Neural cell (in vitro differentiated cells): Measurements from ENCODE around the gene KIF5C. TPM values are rescaled to one million over a fixed set of nuclear protein-coding genes. Genes with fewer than 3 reads are reported as not detected.

Experiments
- H2AFZ ChIP-seq: fragments of 200-600, 300-800 bp; sonication (generic), shearing (Covaris generic); 2 replicates; pipeline ENCODE4 v1.6.0; 2014; ENCODE audit warnings: low read depth, mild to moderate bottlenecking, antibody characterized with exemption, low read length, moderate library complexity
- H3F3A ChIP-seq: fragments of 200-600 bp; shearing (Covaris generic); 2 replicates; pipeline ENCODE4 v1.6.1; 2016; ENCODE audit warnings: mild to moderate bottlenecking, moderate library complexity, mixed read lengths, antibody characterized with exemption, low read length; ENCODE audit not compliant: insufficient read depth, poor library complexity, severe bottlenecking
- H3K27ac ChIP-seq: fragments of 200-600, 300-800 bp; sonication (generic), shearing (Covaris generic); 2 replicates; pipeline ENCODE4 v1.5.1; 2014; ENCODE audit warnings: mild to moderate bottlenecking, low read length, moderate library complexity
- H3K27me3 ChIP-seq: fragments of 300-800, 200-600 bp; sonication (generic), shearing (Covaris generic); 2 replicates; pipeline ENCODE4 v1.6.0; 2014; ENCODE audit warnings: mild to moderate bottlenecking, low read depth, low read length, moderate library complexity; ENCODE audit not compliant: insufficient read depth
- H3K36me3 ChIP-seq: fragments of 300-800, 200-600 bp; sonication (generic), shearing (Covaris generic); 2 replicates; pipeline ENCODE4 v1.5.1; 2014; ENCODE audit warnings: mild to moderate bottlenecking, antibody characterized with exemption, low read length, moderate library complexity; ENCODE audit not compliant: insufficient read depth
- H3K4me2 ChIP-seq: fragments of 300-800, 200-600 bp; sonication (generic), shearing (Covaris generic); 2 replicates; pipeline ENCODE4 v1.6.0; 2014; ENCODE audit warnings: mild to moderate bottlenecking, low read length
- H3K4me3 ChIP-seq: fragments of 300-800, 200-600 bp; sonication (generic), shearing (Covaris generic); 2 replicates; pipeline ENCODE4 v1.5.1; 2014; ENCODE audit warnings: mild to moderate bottlenecking, low read length, moderate library complexity
- H3K79me2 ChIP-seq: fragments of 200-600 bp; shearing (Covaris generic); replicated peaks from 2 replicates; pipeline ENCODE4 v1.6.0; 2014; ENCODE audit warnings: mild to moderate bottlenecking, low read length, moderate library complexity; ENCODE audit not compliant: insufficient read depth
- H3K9ac ChIP-seq: fragments of 300-800, 200-600 bp; sonication (generic), shearing (Covaris generic); 2 replicates; pipeline ENCODE4 v1.6.1; 2016; ENCODE audit warnings: mild to moderate bottlenecking, low read length, mixed read lengths
- H3K9me2 ChIP-seq: fragments of 200-600 bp; shearing (Covaris generic); 2 replicates; pipeline ENCODE4 v1.6.1; 2016; ENCODE audit warnings: mild to moderate bottlenecking, low read length, mixed read lengths; ENCODE audit not compliant: insufficient read depth
- H3K9me3 ChIP-seq: fragments of 200-600, 300-800 bp; sonication (generic), shearing (Covaris generic); 2 replicates; pipeline ENCODE4 v1.6.1; 2016; ENCODE audit warnings: mild to moderate bottlenecking, mixed run types, low read length, moderate library complexity, mixed read lengths
- H4K20me1 ChIP-seq: fragments of 200-600 bp; shearing (Covaris generic); 2 replicates; pipeline ENCODE4 v1.6.1; 2016; ENCODE audit warnings: mild to moderate bottlenecking, mixed run types; ENCODE audit not compliant: insufficient read depth
- EP300 ChIP-seq: fragments of 450-650 bp; conservative IDR thresholded peaks from 2 replicates; pipeline ENCODE4 v1.6.1; 2014; ENCODE audit warnings: antibody characterized with exemption, mild to moderate bottlenecking, moderate library complexity; ENCODE audit not compliant: poor library complexity, severe bottlenecking
- EZH2 ChIP-seq: fragments of 200-600, 300-800 bp; shearing (Covaris generic), sonication (generic); IDR thresholded peaks from 2 replicates; pipeline ENCODE4 v1.6.1; 2014; ENCODE audit warnings: antibody characterized with exemption, low read length, borderline replicate concordance, mild to moderate bottlenecking; ENCODE audit not compliant: insufficient read depth, poor library complexity, severe bottlenecking
- MXI1 ChIP-seq: fragments of 450-650 bp; conservative IDR thresholded peaks from 2 replicates; pipeline ENCODE4 v1.6.1; 2014; ENCODE audit warnings: antibody characterized with exemption, mild to moderate bottlenecking; ENCODE audit not compliant: poor library complexity, severe bottlenecking
- POLR2AphosphoS5 ChIP-seq: IDR thresholded peaks from 2 replicates; pipeline ENCODE4 v1.6.1; 2012
- RAD21 ChIP-seq: fragments of 450-650 bp; conservative IDR thresholded peaks from 2 replicates; pipeline ENCODE4 v1.6.1; 2014; ENCODE audit warnings: antibody characterized with exemption, mild to moderate bottlenecking, moderate library complexity
- SMC3 ChIP-seq: fragments of 450-650 bp; conservative IDR thresholded peaks from 2 replicates; pipeline ENCODE4 v1.6.1; 2014; ENCODE audit warnings: antibody characterized with exemption, mild to moderate bottlenecking, moderate library complexity; ENCODE audit not compliant: poor library complexity
- TAF1 ChIP-seq: IDR thresholded peaks from 2 replicates; pipeline ENCODE4 v1.6.1; 2012; ENCODE audit warnings: low read depth
- polyA plus RNA-seq: library from polyadenylated mRNA; depleted of rRNA; stranded (reverse); fragments of >200 nt; gene quantifications from 2 replicates; pipeline ENCODE4 v1.2.3, GENCODE V29; 2014
- TF ChIP-seq, protein P1 (sequence below): fragments of 450-650 bp; IDR thresholded peaks from 2 replicates; pipeline ENCODE4 v1.5.1; 2014; ENCODE audit warnings: antibody characterized with exemption, mild to moderate bottlenecking, moderate library complexity; ENCODE audit not compliant: poor library complexity, severe bottlenecking
- TF ChIP-seq, protein P2 (sequence below): IDR thresholded peaks from 2 replicates; pipeline ENCODE4 v1.6.1; 2012; ENCODE audit warnings: borderline replicate concordance

The KIF5C gene
- polyA plus RNA-seq, 1 donor from 2014 or later = 527 TPM

DNA sequence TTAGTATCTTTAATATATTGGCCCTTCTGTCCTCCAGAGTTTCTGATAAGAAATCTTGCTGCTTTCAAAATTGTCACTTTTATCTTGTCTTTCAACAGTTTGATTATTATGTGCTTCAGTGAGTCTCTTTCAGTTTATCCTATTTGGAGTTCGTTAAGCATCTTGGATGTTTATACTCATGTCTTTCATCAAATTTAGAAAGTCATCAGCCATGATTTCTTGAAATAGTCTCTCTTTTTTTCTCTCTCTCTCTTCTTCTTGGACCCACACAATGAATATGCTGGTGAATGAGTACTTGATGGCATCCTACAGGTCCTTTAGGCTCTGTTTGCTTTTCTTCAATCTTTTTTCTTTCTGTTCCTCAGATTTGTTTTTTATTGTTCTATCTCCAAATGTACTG, 26.9 kb upstream of the KIF5C start:
- TF ChIP-seq, protein P1, sequence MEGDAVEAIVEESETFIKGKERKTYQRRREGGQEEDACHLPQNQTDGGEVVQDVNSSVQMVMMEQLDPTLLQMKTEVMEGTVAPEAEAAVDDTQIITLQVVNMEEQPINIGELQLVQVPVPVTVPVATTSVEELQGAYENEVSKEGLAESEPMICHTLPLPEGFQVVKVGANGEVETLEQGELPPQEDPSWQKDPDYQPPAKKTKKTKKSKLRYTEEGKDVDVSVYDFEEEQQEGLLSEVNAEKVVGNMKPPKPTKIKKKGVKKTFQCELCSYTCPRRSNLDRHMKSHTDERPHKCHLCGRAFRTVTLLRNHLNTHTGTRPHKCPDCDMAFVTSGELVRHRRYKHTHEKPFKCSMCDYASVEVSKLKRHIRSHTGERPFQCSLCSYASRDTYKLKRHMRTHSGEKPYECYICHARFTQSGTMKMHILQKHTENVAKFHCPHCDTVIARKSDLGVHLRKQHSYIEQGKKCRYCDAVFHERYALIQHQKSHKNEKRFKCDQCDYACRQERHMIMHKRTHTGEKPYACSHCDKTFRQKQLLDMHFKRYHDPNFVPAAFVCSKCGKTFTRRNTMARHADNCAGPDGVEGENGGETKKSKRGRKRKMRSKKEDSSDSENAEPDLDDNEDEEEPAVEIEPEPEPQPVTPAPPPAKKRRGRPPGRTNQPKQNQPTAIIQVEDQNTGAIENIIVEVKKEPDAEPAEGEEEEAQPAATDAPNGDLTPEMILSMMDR = no peak
- no peak for TF ChIP-seq SMC3
- H3K9me3 ChIP-seq = no peaks in the 10 kb centered on the region
- H3F3A ChIP-seq = no peaks in the 10 kb centered on the region
- no peak overlapping the region for H3K9ac ChIP-seq
- no peaks in the 10 kb centered on the region for H3K79me2 ChIP-seq
- no peak overlapping the region for H3K27ac ChIP-seq
- no peaks in the 10 kb centered on the region for H3K9me2 ChIP-seq
- H3K36me3 ChIP-seq = no peaks in the 10 kb centered on the region
- H2AFZ ChIP-seq = no peak overlapping the region
- no peaks in the 10 kb centered on the region for H4K20me1 ChIP-seq
- no peak overlapping the region for H3K4me3 ChIP-seq
- H3K4me2 ChIP-seq = no peak overlapping the region
- no peaks in the 10 kb centered on the region for H3K27me3 ChIP-seq

DNA sequence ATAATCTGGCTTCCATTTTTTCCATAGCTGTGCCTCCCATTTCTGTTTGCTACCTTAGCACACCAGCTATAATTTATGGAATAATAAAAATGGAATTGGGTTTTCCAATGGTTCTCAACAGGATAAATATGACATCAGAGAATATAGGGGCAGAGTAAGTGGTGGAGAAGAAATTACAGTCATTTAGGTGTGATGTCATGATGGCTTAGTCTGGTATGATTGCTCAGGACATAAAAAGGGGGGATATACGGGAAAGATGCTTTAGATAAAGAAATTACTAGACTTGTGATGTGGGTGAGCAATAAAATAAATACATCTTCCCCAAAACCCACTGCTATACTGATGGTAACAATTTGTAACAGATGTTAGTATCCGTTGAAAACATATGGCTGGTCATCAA, 21.6 kb upstream of the KIF5C start:
- H3K9ac ChIP-seq = no peak overlapping the region

More for the DNA sequence above, 21.6 kb upstream of the KIF5C start:
- no peak for TF ChIP-seq RAD21
- no peak for TF ChIP-seq EP300
- no peak for TF ChIP-seq EZH2
- no peak for TF ChIP-seq MXI1
- TF ChIP-seq POLR2AphosphoS5 = no peak
- no peak for TF ChIP-seq SMC3
- TF ChIP-seq, protein P1 = no peak
- no peak for TF ChIP-seq TAF1
- TF ChIP-seq, protein P2, sequence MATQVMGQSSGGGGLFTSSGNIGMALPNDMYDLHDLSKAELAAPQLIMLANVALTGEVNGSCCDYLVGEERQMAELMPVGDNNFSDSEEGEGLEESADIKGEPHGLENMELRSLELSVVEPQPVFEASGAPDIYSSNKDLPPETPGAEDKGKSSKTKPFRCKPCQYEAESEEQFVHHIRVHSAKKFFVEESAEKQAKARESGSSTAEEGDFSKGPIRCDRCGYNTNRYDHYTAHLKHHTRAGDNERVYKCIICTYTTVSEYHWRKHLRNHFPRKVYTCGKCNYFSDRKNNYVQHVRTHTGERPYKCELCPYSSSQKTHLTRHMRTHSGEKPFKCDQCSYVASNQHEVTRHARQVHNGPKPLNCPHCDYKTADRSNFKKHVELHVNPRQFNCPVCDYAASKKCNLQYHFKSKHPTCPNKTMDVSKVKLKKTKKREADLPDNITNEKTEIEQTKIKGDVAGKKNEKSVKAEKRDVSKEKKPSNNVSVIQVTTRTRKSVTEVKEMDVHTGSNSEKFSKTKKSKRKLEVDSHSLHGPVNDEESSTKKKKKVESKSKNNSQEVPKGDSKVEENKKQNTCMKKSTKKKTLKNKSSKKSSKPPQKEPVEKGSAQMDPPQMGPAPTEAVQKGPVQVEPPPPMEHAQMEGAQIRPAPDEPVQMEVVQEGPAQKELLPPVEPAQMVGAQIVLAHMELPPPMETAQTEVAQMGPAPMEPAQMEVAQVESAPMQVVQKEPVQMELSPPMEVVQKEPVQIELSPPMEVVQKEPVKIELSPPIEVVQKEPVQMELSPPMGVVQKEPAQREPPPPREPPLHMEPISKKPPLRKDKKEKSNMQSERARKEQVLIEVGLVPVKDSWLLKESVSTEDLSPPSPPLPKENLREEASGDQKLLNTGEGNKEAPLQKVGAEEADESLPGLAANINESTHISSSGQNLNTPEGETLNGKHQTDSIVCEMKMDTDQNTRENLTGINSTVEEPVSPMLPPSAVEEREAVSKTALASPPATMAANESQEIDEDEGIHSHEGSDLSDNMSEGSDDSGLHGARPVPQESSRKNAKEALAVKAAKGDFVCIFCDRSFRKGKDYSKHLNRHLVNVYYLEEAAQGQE = no peak
- H3K4me2 ChIP-seq = no peak overlapping the region
- H3K27me3 ChIP-seq = no peaks in the 10 kb centered on the region
- H4K20me1 ChIP-seq = no peaks in the 10 kb centered on the region
- H3K36me3 ChIP-seq = no peaks in the 10 kb centered on the region
- peak overlapping the region; percentile 4 for H3K4me3 ChIP-seq
- no peaks in the 10 kb centered on the region for H3K79me2 ChIP-seq
- no peaks in the 10 kb centered on the region for H3K9me2 ChIP-seq
- H3K9me3 ChIP-seq = no peaks in the 10 kb centered on the region
- H3F3A ChIP-seq = no peaks in the 10 kb centered on the region
- H3K27ac ChIP-seq = peak overlapping the region; percentile 54
- no peak overlapping the region for H2AFZ ChIP-seq
